HepG2 (cell line): ENCODE data around the gene TGDS. TPM values are rescaled to one million over a fixed set of nuclear protein-coding genes. Genes with fewer than 3 reads are reported as not detected.

Experiments used
- BRF2 ChIP-seq: sonication (generic); formaldehyde crosslinking; IDR thresholded peaks from 2 replicates; pipeline ENCODE4 v1.8.1; 2022; ENCODE audit warnings: mild to moderate bottlenecking, missing genetic modification reagents
- CEBPG ChIP-seq: IDR thresholded peaks from 2 replicates; pipeline ENCODE4 v1.6.1; 2016
- DMAP1 ChIP-seq: IDR thresholded peaks from 2 replicates; pipeline ENCODE4 v1.6.1; 2016
- ETV6 ChIP-seq: sonication (generic); formaldehyde crosslinking; conservative IDR thresholded peaks from 2 replicates; pipeline ENCODE4 v1.4.0; 2020; ENCODE audit warnings: missing genetic modification reagents
- HMGXB4 ChIP-seq, 2 experiments: sonication (generic) in 1 of 2; formaldehyde crosslinking in 1 of 2; IDR thresholded peaks; 2 replicates each; pipeline versions ENCODE4 v1.4.0 to v1.6.1; 2018 to 2020; ENCODE audit warnings: missing genetic modification reagents in 2 of 2, borderline replicate concordance in 1 of 2, low read depth in 1 of 2, mild to moderate bottlenecking in 1 of 2, missing biosample characterization in 1 of 2
- IKZF5 ChIP-seq: IDR thresholded peaks from 2 replicates; pipeline ENCODE4 v1.6.1; 2018; ENCODE audit warnings: missing genetic modification reagents, mild to moderate bottlenecking, missing compliant biosample characterization
- MEF2D ChIP-seq: sonication (generic); formaldehyde crosslinking; IDR thresholded peaks from 2 replicates; pipeline ENCODE4 v1.5.1; 2020; ENCODE audit warnings: mild to moderate bottlenecking, missing genetic modification reagents
- RARG ChIP-seq: sonication (generic); formaldehyde crosslinking; IDR thresholded peaks from 2 replicates; pipeline ENCODE4 v1.4.0; 2020; ENCODE audit warnings: low read depth, mild to moderate bottlenecking, missing genetic modification reagents
- SAP130 ChIP-seq: IDR thresholded peaks from 2 replicates; pipeline ENCODE4 v1.6.1; 2016; ENCODE audit warnings: low read depth
- SRY ChIP-seq: sonication (generic); formaldehyde crosslinking; IDR thresholded peaks from 2 replicates; pipeline ENCODE4 v1.8.0; 2022; ENCODE audit warnings: mild to moderate bottlenecking, missing genetic modification reagents
- ZNF549 ChIP-seq: sonication (generic); formaldehyde crosslinking; IDR thresholded peaks from 2 replicates; pipeline ENCODE4 v1.5.0; 2020; ENCODE audit warnings: missing genetic modification reagents
- ZSCAN21 ChIP-seq: sonication (generic); formaldehyde crosslinking; IDR thresholded peaks from 2 replicates; pipeline ENCODE4 v1.8.0; 2022; ENCODE audit warnings: mild to moderate bottlenecking, missing genetic modification reagents, moderate library complexity, borderline replicate concordance
- polyA plus RNA-seq, 8 experiments: library from polyadenylated mRNA; depleted of rRNA in 3 of 8; stranded (reverse) in 7 of 8; unstranded in 1 of 8; fragments of >200 nt; fragmentation: Illumina TruSeq in 4 of 8; extraction: Trizol in 4 of 8; gene quantifications; 2 replicates each; pipeline versions ENCODE4 v1.2.1 to v1.2.3, GENCODE V29; 2011 to 2016; ENCODE audit warnings: low read depth in 4 of 8, missing spikeins in 1 of 8, mixed read lengths in 1 of 8; ENCODE audit not compliant: insufficient read depth in 1 of 8
- total RNA-seq, 5 experiments: library from RNA; depleted of rRNA; stranded (reverse); fragments of >200 nt; fragmentation: Illumina TruSeq; extraction: Trizol; gene quantifications; 2 replicates each; pipeline ENCODE4 v1.2.3, GENCODE V29; 2016; ENCODE audit warnings: low read depth in 1 of 5
- TF ChIP-seq, protein P1 (sequence below): sonication (generic); formaldehyde crosslinking; IDR thresholded peaks from 2 replicates; pipeline ENCODE4 v1.5.0; 2020; ENCODE audit warnings: mild to moderate bottlenecking, missing genetic modification reagents, borderline replicate concordance
- TF ChIP-seq, protein P2 (sequence below): sonication (generic); formaldehyde crosslinking; IDR thresholded peaks from 2 replicates; pipeline ENCODE4 v1.8.0; 2022; ENCODE audit warnings: mild to moderate bottlenecking, missing genetic modification reagents

The TGDS gene
- total and polyA plus RNA-seq, 2 of the 13 experiments (the other 11 are each of a cell fraction or from before 2014, with no cell fraction given): 15.5 to 17.9 TPM

GRCh38 chr13:94595950-94596574 is at the start of gene TGDS (continued):
- TF ChIP-seq, protein P1, sequence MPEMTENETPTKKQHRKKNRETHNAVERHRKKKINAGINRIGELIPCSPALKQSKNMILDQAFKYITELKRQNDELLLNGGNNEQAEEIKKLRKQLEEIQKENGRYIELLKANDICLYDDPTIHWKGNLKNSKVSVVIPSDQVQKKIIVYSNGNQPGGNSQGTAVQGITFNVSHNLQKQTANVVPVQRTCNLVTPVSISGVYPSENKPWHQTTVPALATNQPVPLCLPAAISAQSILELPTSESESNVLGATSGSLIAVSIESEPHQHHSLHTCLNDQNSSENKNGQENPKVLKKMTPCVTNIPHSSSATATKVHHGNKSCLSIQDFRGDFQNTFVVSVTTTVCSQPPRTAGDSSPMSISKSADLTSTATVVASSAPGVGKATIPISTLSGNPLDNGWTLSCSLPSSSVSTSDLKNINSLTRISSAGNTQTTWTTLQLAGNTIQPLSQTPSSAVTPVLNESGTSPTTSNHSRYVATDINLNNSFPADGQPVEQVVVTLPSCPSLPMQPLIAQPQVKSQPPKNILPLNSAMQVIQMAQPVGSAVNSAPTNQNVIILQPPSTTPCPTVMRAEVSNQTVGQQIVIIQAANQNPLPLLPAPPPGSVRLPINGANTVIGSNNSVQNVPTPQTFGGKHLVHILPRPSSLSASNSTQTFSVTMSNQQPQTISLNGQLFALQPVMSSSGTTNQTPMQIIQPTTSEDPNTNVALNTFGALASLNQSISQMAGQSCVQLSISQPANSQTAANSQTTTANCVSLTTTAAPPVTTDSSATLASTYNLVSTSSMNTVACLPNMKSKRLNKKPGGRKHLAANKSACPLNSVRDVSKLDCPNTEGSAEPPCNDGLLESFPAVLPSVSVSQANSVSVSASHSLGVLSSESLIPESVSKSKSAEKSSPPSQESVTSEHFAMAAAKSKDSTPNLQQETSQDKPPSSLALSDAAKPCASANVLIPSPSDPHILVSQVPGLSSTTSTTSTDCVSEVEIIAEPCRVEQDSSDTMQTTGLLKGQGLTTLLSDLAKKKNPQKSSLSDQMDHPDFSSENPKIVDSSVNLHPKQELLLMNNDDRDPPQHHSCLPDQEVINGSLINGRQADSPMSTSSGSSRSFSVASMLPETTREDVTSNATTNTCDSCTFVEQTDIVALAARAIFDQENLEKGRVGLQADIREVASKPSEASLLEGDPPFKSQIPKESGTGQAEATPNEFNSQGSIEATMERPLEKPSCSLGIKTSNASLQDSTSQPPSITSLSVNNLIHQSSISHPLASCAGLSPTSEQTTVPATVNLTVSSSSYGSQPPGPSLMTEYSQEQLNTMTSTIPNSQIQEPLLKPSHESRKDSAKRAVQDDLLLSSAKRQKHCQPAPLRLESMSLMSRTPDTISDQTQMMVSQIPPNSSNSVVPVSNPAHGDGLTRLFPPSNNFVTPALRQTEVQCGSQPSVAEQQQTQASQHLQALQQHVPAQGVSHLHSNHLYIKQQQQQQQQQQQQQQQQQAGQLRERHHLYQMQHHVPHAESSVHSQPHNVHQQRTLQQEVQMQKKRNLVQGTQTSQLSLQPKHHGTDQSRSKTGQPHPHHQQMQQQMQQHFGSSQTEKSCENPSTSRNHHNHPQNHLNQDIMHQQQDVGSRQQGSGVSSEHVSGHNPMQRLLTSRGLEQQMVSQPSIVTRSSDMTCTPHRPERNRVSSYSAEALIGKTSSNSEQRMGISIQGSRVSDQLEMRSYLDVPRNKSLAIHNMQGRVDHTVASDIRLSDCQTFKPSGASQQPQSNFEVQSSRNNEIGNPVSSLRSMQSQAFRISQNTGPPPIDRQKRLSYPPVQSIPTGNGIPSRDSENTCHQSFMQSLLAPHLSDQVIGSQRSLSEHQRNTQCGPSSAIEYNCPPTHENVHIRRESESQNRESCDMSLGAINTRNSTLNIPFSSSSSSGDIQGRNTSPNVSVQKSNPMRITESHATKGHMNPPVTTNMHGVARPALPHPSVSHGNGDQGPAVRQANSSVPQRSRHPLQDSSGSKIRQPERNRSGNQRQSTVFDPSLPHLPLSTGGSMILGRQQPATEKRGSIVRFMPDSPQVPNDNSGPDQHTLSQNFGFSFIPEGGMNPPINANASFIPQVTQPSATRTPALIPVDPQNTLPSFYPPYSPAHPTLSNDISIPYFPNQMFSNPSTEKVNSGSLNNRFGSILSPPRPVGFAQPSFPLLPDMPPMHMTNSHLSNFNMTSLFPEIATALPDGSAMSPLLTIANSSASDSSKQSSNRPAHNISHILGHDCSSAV (CRISPR knock-in tag): no peak
- TF ChIP-seq BRF2 (CRISPR knock-in tag): 0 out of 2 replicates have a peak, but pooled peaks have one; percentile 23
- TF ChIP-seq ZNF549 (CRISPR knock-in tag): no peak
- peak; percentile 13; the same call in 1 of the 2 replicates for TF ChIP-seq CEBPG (CRISPR knock-in tag)
- TF ChIP-seq RARG: no peak
- TF ChIP-seq SAP130: peak; percentile 90
- peak; percentile 81 to 89; a peak in 3 of 4 replicates for TF ChIP-seq HMGXB4 (CRISPR knock-in tag; IDR thresholded peaks at IDR 0.05; ENCODE audit: borderline replicate concordance in 1 of 2, low read depth in 1 of 2)
- no peak; the same call in 1 of the 2 replicates for TF ChIP-seq SRY (CRISPR knock-in tag)
- TF ChIP-seq, protein P2, sequence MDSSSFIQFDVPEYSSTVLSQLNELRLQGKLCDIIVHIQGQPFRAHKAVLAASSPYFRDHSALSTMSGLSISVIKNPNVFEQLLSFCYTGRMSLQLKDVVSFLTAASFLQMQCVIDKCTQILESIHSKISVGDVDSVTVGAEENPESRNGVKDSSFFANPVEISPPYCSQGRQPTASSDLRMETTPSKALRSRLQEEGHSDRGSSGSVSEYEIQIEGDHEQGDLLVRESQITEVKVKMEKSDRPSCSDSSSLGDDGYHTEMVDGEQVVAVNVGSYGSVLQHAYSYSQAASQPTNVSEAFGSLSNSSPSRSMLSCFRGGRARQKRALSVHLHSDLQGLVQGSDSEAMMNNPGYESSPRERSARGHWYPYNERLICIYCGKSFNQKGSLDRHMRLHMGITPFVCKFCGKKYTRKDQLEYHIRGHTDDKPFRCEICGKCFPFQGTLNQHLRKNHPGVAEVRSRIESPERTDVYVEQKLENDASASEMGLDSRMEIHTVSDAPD (CRISPR knock-in tag): no peak
- TF ChIP-seq ZSCAN21 (CRISPR knock-in tag): peak; percentile 36; the same call in 1 of the 2 replicates
- peak; percentile 80 for TF ChIP-seq IKZF5 (CRISPR knock-in tag)
- 0 out of 2 replicates have a peak, but pooled peaks have one; percentile 55 for TF ChIP-seq MEF2D (CRISPR knock-in tag)
- peak; percentile 90 for TF ChIP-seq ETV6 (CRISPR knock-in tag)
- peak; percentile 87 for TF ChIP-seq DMAP1 (CRISPR knock-in tag)
